ENCODE results near the gene LAGE3.

The LAGE3 gene

GRCh38 chrX:154470914-154471568 is 8.0 kb downstream of the LAGE3 start:
- ChIA-PET POLR2A (ENCODE audit: low non-redundant PET) (no interaction called here), CTCF (no interaction called here)
- TF ChIP-seq, protein P1, sequence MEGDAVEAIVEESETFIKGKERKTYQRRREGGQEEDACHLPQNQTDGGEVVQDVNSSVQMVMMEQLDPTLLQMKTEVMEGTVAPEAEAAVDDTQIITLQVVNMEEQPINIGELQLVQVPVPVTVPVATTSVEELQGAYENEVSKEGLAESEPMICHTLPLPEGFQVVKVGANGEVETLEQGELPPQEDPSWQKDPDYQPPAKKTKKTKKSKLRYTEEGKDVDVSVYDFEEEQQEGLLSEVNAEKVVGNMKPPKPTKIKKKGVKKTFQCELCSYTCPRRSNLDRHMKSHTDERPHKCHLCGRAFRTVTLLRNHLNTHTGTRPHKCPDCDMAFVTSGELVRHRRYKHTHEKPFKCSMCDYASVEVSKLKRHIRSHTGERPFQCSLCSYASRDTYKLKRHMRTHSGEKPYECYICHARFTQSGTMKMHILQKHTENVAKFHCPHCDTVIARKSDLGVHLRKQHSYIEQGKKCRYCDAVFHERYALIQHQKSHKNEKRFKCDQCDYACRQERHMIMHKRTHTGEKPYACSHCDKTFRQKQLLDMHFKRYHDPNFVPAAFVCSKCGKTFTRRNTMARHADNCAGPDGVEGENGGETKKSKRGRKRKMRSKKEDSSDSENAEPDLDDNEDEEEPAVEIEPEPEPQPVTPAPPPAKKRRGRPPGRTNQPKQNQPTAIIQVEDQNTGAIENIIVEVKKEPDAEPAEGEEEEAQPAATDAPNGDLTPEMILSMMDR (conservative IDR thresholded peaks at IDR 0.05; ENCODE audit: low read depth): no peak
- H3K27ac ChIP-seq: no peak overlapping the region
- DNase-seq (ENCODE audit: low spot score): no peak

- no peak overlapping the region for H3K27ac ChIP-seq
- CTCF ChIA-PET: no interaction called here
- TF ChIP-seq, protein P1 (conservative IDR thresholded peaks at IDR 0.05; ENCODE audit: low read depth): no peak
- POLR2A ChIA-PET (ENCODE audit: low non-redundant PET): no interaction called here
- DNase-seq (ENCODE audit: low spot score): no peak
These were observed 8.6 kb downstream of the LAGE3 start for GRCh38 chrX:154470434-154470833.

GRCh38 chrX:154469880-154470279 is 9.2 kb downstream of the LAGE3 start:
- ChIA-PET CTCF (no interaction called here), POLR2A (ENCODE audit: low non-redundant PET) (no interaction called here)
- TF ChIP-seq, protein P1 (conservative IDR thresholded peaks at IDR 0.05; ENCODE audit: low read depth): no peak

GRCh38 chrX:154469114-154469513 is 10.0 kb downstream of the LAGE3 start:
- ChIA-PET POLR2A (ENCODE audit: low non-redundant PET) (no interaction called here), CTCF (no interaction called here)
- H3K27ac ChIP-seq: no peak overlapping the region
- no peak for DNase-seq (ENCODE audit: low spot score)
- TF ChIP-seq, protein P1 (conservative IDR thresholded peaks at IDR 0.05; ENCODE audit: low read depth): no peak

More at GRCh38 chrX:154469880-154470279, 9.2 kb downstream of the LAGE3 start:
- no peak for DNase-seq (ENCODE audit: low spot score)
- no peak overlapping the region for H3K27ac ChIP-seq

GRCh38 chrX:154468217-154468616 is 10.9 kb downstream of the LAGE3 start:
- no peak overlapping the region for H3K27ac ChIP-seq
- TF ChIP-seq, protein P1 (conservative IDR thresholded peaks at IDR 0.05; ENCODE audit: low read depth): no peak
- DNase-seq (ENCODE audit: low spot score): no peak
- CTCF ChIA-PET: no interaction called here
- POLR2A ChIA-PET (ENCODE audit: low non-redundant PET): no interaction called here

- DNase-seq (ENCODE audit: low spot score): no peak
- H3K27ac ChIP-seq: no peak overlapping the region
- ChIA-PET CTCF (no interaction called here), POLR2A (ENCODE audit: low non-redundant PET) (no interaction called here)
- TF ChIP-seq, protein P1 (conservative IDR thresholded peaks at IDR 0.05; ENCODE audit: low read depth): no peak
These were observed 11.5 kb downstream of the LAGE3 start for GRCh38 chrX:154467556-154467955.
